ENCODE measurements around the gene CD300A.

CD300A gene

DNA sequence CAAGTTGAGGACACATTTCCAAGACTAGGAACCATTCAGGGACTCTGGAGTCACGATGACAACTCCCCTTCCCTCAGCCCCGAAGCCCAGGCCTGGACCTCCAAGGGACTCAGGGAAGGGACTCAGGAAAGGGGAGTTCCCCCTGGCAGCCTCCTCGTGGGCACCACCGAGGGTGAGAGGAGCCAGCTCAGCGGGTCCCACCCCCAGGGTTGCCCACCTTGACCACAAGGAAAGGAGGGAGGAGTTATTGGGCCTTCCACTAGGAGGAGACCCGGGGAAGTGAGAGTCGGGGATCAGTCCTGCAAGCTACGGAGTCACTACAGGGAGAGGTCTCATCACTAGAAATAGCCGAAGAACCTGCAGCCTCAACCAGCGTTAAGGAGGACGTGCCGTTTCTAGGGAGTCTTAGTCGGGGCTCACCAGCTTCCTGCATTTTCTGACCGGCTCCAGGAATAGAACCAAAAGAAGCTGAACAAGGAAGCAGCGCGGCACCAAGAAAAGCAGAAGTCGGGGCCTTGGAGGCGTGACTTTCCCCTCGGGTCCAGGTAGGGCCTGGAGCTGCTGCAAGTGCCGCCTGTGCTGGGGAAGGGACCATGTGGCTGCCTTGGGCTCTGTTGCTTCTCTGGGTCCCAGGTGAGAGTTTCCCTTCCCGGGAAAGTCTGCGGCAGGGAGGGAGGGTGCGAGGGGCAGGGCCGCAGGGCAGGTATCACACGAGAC, at the start of gene CD300A:
Gene CD300A (plus strand): TSS at position 524 of the 717 bp plus-strand sequence. CDS start 70 bp downstream, at position 594.
- Histone ChIP-seq H3K9ac (ENCODE audit: insufficient read length, low read depth) (no peak within 1 kb of the TSS), H3K9me3 (ENCODE audit: insufficient read depth, low read length) (no peaks in the 10 kb centered on the region), H3K4me1 (ENCODE audit: insufficient read depth, insufficient read length) (peaks cover 7% of the 10 kb centered on the region), H3K36me3 (ENCODE audit: insufficient read depth, insufficient read length, low read length) (no peaks in the 10 kb centered on the region), H3K27me3 (ENCODE audit: insufficient read depth, insufficient read length) (no peaks in the 10 kb centered on the region), H3K4me3 (ENCODE audit: insufficient read length, low read depth) (no peak within 1 kb of the TSS)
- TF ChIP-seq SUZ12 (IDR thresholded peaks at IDR 0.05; ENCODE audit: extremely low read depth, insufficient read depth, insufficient read length) (no peak), YY1 (IDR thresholded peaks at IDR 0.05; ENCODE audit: insufficient read depth, insufficient read length) (no peak), ZNF274 (IDR thresholded peaks at IDR 0.05; ENCODE audit: low read depth, low read length) (no peak)
- DNase-seq (ENCODE audit: low read depth, low spot score) = no peak

DNA sequence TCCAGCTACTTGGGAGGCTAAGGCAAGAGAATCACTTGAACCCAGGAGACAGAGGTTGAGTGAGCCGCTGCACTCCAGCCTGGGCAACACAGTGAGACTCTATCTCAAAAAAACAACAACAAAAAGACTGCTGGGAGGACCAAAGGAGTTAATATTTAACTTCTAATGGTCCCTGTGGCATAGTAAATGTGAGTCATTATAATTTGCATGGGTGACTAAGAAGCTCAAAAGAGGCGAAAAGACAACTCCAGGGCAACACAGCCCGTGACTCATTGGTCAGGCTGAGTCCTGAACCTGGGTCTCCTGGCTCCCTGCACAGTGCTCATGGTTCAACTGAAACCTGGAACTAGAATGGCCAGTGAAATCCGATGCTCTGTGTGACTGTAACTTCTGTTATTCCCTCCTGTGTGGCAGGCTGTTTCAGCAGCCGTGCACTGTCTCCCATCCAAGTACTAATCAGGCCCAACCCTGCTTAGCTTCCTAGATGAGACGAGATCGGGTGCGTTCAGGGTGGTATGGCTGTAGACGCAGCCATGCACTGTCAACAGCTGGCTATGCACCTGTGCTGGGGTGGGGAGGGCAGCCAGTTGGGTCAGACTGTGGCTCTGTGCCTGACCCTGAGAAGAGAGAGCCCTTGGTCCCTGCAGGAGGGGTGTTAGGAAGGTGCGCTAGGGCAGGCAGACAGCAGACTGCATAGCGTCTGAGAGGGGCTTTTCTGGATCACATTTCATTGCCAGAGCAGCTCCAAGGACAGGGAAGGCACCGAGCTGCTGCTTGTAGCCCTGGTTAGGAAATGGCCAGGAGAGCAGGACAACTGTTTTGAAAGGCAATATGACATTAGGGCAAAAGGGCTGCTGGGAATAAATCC, 49.0 kb upstream of the CD300A start:
- no peak overlapping the region for H3K9ac ChIP-seq (ENCODE audit: insufficient read length, low read depth)
- TF ChIP-seq ZNF274 (IDR thresholded peaks at IDR 0.05; ENCODE audit: low read depth, low read length) (no peak), SUZ12 (IDR thresholded peaks at IDR 0.05; ENCODE audit: extremely low read depth, insufficient read depth, insufficient read length) (no peak), YY1 (IDR thresholded peaks at IDR 0.05; ENCODE audit: insufficient read depth, insufficient read length) (no peak)
- H3K36me3 ChIP-seq (ENCODE audit: insufficient read depth, insufficient read length, low read length) = no peaks in the 10 kb centered on the region
- peaks cover 4% of the 10 kb centered on the region for H3K4me1 ChIP-seq (ENCODE audit: insufficient read depth, insufficient read length)
- no peaks in the 10 kb centered on the region for H3K27me3 ChIP-seq (ENCODE audit: insufficient read depth, insufficient read length)
- no peak for DNase-seq (ENCODE audit: low read depth, low spot score)
- no peak overlapping the region for H3K4me3 ChIP-seq (ENCODE audit: insufficient read length, low read depth)
- H3K9me3 ChIP-seq (ENCODE audit: insufficient read depth, low read length) = no peaks in the 10 kb centered on the region

DNA sequence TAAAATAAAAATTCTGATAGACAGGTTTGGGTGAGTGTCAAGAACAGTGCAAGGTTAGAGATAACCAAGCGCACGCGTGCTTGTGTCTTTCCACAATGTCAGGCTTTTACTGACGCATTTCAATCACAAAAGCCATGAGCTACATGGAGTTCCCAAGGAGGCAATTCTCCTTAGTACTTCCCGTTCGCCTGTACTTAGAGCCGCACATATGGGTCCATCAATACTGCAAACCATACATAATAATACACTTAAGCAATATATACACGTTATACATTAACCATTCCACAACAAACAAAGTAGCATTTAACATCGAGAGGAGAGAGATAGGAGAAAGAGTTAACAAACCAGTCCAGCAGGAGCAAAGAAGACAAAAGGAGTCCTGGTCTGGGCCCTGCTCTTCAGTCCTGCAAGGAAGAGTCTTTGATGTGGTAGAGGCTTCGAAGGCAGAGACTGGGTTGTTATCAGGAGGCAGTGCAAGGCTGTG, 46.5 kb upstream of the CD300A start:
- DNase-seq (ENCODE audit: low read depth, low spot score) = no peak
- no peak overlapping the region for H3K4me3 ChIP-seq (ENCODE audit: insufficient read length, low read depth)
- H3K36me3 ChIP-seq (ENCODE audit: insufficient read depth, insufficient read length, low read length) = peaks cover 1% of the 10 kb centered on the region
- peaks cover 8% of the 10 kb centered on the region; the same call in 1 of the 2 replicates for H3K9me3 ChIP-seq (ENCODE audit: insufficient read depth, low read length)
- no peaks in the 10 kb centered on the region for H3K27me3 ChIP-seq (ENCODE audit: insufficient read depth, insufficient read length)
- H3K9ac ChIP-seq (ENCODE audit: insufficient read length, low read depth) = no peak overlapping the region
- TF ChIP-seq ZNF274 (IDR thresholded peaks at IDR 0.05; ENCODE audit: low read depth, low read length) = no peak
- TF ChIP-seq YY1 (IDR thresholded peaks at IDR 0.05; ENCODE audit: insufficient read depth, insufficient read length) = no peak
- TF ChIP-seq SUZ12 (IDR thresholded peaks at IDR 0.05; ENCODE audit: extremely low read depth, insufficient read depth, insufficient read length) = no peak
- peaks cover 4% of the 10 kb centered on the region for H3K4me1 ChIP-seq (ENCODE audit: insufficient read depth, insufficient read length)

DNA sequence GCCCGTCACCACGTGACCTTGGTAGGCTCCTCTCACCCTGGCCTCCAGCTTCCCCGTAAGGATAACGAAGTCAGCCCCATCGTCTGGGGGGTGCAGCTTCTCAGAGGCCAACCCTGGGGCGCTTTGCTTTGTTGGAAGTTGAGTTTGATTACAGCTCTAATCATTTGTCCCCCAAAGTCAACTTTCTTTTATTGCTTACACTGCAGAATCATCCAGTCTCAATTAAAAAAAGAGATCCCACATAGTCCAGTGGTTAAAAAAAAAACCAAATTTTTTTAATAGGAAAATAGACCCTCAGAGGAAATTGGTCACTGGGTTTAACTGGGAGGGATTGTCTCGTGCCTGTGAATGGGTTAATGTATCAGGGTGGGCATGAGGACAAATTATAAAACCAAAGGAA, 42.3 kb upstream of the CD300A start:
- Histone ChIP-seq H3K27me3 (ENCODE audit: insufficient read depth, insufficient read length) (no peaks in the 10 kb centered on the region), H3K9me3 (ENCODE audit: insufficient read depth, low read length) (peaks cover 8% of the 10 kb centered on the region; the same call in 1 of the 2 replicates), H3K36me3 (ENCODE audit: insufficient read depth, insufficient read length, low read length) (peaks cover 33% of the 10 kb centered on the region), H3K4me3 (ENCODE audit: insufficient read length, low read depth) (no peak overlapping the region), H3K4me1 (ENCODE audit: insufficient read depth, insufficient read length) (peaks cover 17% of the 10 kb centered on the region), H3K9ac (ENCODE audit: insufficient read length, low read depth) (no peak overlapping the region)
- TF ChIP-seq ZNF274 (IDR thresholded peaks at IDR 0.05; ENCODE audit: low read depth, low read length) (no peak), YY1 (IDR thresholded peaks at IDR 0.05; ENCODE audit: insufficient read depth, insufficient read length) (no peak), SUZ12 (IDR thresholded peaks at IDR 0.05; ENCODE audit: extremely low read depth, insufficient read depth, insufficient read length) (no peak)
- no peak for DNase-seq (ENCODE audit: low read depth, low spot score)

DNA sequence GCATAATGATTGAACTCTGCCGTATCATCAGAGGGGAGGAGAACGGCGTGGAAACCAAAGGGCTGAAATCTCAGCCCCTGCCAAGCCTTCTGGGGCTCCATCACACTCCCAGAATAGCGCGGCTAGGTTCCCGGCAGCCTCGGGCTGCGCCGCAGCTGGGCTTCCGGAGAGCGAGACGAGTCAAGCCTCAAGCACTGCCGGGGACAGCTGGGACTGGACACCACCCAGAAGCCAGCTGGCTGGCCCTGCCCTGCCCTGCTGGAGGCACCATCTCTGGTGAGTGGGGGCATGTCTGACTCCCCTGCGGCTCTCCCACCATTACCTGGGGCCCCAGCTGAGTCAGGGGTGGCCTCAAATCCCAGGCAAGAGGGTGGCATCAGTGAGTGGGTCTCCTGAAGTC, 41.8 kb upstream of the CD300A start:
- Histone ChIP-seq H3K4me1 (ENCODE audit: insufficient read depth, insufficient read length) (peaks cover 19% of the 10 kb centered on the region), H3K4me3 (ENCODE audit: insufficient read length, low read depth) (no peak overlapping the region), H3K9me3 (ENCODE audit: insufficient read depth, low read length) (peaks cover 8% of the 10 kb centered on the region; the same call in 1 of the 2 replicates), H3K9ac (ENCODE audit: insufficient read length, low read depth) (no peak overlapping the region), H3K27me3 (ENCODE audit: insufficient read depth, insufficient read length) (no peaks in the 10 kb centered on the region), H3K36me3 (ENCODE audit: insufficient read depth, insufficient read length, low read length) (peaks cover 33% of the 10 kb centered on the region)
- DNase-seq (ENCODE audit: low read depth, low spot score) = no peak
- TF ChIP-seq YY1 (IDR thresholded peaks at IDR 0.05; ENCODE audit: insufficient read depth, insufficient read length) (no peak), ZNF274 (IDR thresholded peaks at IDR 0.05; ENCODE audit: low read depth, low read length) (no peak), SUZ12 (IDR thresholded peaks at IDR 0.05; ENCODE audit: extremely low read depth, insufficient read depth, insufficient read length) (no peak)

DNA sequence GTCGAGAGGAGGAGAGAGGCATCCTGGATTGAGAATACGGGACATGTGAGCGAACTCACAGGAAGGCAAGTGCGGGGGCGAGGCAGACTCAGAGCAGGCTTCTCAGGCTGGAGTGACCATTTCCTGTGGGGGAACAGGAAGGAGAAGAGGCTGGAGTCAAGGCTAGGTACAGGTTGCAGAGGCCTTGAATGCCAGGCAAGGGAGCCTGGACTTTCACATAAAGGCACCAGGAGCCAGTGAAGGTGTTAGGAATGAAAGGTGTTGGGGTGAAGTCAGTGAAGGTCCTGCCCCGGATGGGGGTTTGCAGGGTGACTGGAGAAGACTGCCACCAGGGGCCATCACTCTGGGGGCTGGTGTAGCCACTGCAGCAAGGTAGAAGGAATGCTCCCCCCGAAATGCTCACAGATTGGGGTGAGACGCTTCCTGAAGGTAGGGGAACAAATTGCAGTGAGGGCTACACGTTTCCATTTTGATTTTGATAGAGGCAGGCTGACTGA, 39.8 kb upstream of the CD300A start:
- Histone ChIP-seq H3K27me3 (ENCODE audit: insufficient read depth, insufficient read length) (no peaks in the 10 kb centered on the region), H3K36me3 (ENCODE audit: insufficient read depth, insufficient read length, low read length) (peaks cover 33% of the 10 kb centered on the region), H3K4me1 (ENCODE audit: insufficient read depth, insufficient read length) (peaks cover 22% of the 10 kb centered on the region), H3K9ac (ENCODE audit: insufficient read length, low read depth) (peak overlapping the region; percentile 47), H3K9me3 (ENCODE audit: insufficient read depth, low read length) (peaks cover 8% of the 10 kb centered on the region; the same call in 1 of the 2 replicates), H3K4me3 (ENCODE audit: insufficient read length, low read depth) (no peak overlapping the region)
- no peak for DNase-seq (ENCODE audit: low read depth, low spot score)
- TF ChIP-seq SUZ12 (IDR thresholded peaks at IDR 0.05; ENCODE audit: extremely low read depth, insufficient read depth, insufficient read length) = no peak
- TF ChIP-seq YY1 (IDR thresholded peaks at IDR 0.05; ENCODE audit: insufficient read depth, insufficient read length) = no peak
- no peak for TF ChIP-seq ZNF274 (IDR thresholded peaks at IDR 0.05; ENCODE audit: low read depth, low read length)
